Lower leg skin (tissue), 4 donors: Measurements from ENCODE around the gene MASP2. TPM values are rescaled to one million over a fixed set of nuclear protein-coding genes. Genes with fewer than 3 reads are reported as not detected.

Experiments
- DNase-seq, 2 donors: peaks; one replicate each; pipeline ENCODE4 v3.0.0-alpha.2; 2019; ENCODE audit warnings: low spot score in 2 of 2
- H3K4me3 ChIP-seq: fragments of 200-600 bp; sonication (generic); 2 replicates; pipeline ENCODE4 v1.5.1; 2017; ENCODE audit warnings: mild to moderate bottlenecking, low read depth; ENCODE audit not compliant: poor library complexity, severe bottlenecking
- CTCF ChIP-seq, 3 donors: fragments of 450-650 bp; IDR thresholded peaks; one replicate each; pipeline ENCODE4 v1.5.1; 2016; ENCODE audit warnings: antibody characterized with exemption in 3 of 3, mild to moderate bottlenecking in 3 of 3, moderate library complexity in 2 of 3
- POLR2A ChIP-seq, 2 donors: fragments of 450-650 bp; IDR thresholded peaks; one replicate each; pipeline ENCODE4 v1.6.1; 2016 to 2017; ENCODE audit warnings: antibody characterized with exemption in 2 of 2, mild to moderate bottlenecking in 1 of 2, moderate library complexity in 1 of 2
- WGBS, 2 donors: methylation state at CpG; one replicate each; pipeline ENCODE4 v1.1.5; 2018; 5-methylcytosine and 5-hydroxymethylcytosine counted together
- intact Hi-C: fragments of 100-400 bp; cut with DNase I; formaldehyde crosslinking; loops from one replicate; pipeline ENCODE4 v1.15.0; 2023; ENCODE audit warnings: low total_unique reads
- total RNA-seq, 4 donors: library from RNA; depleted of rRNA; stranded (reverse); fragments of >200 nt; gene quantifications; one replicate each; pipeline ENCODE4 v1.1.0, GENCODE V29; 2016

The MASP2 gene
- total RNA-seq, 4 donors from 2014 or later, result not detected

- intact Hi-C loops, result no loop called here
- DNase-seq, result no peak
- TF ChIP-seq CTCF (IDR thresholded peaks at IDR 0.05) (no peak), POLR2A (IDR thresholded peaks at IDR 0.05) (no peak)
- 72 to 82% methylated on average over 4 of the region's 4 CpGs for WGBS, 2 donors
- H3K4me3 ChIP-seq, result no peak overlapping the region
Measured at GRCh38 chr1:10987840-10988417, 59.1 kb downstream of the MASP2 start.

- no peak for TF ChIP-seq CTCF (IDR thresholded peaks at IDR 0.05)
- TF ChIP-seq POLR2A (IDR thresholded peaks at IDR 0.05), result no peak
- 62 to 66% methylated on average over 7 of the region's 7 CpGs for WGBS, 2 donors
- DNase-seq, result no peak
- intact Hi-C loops, result no loop called here
- no peak overlapping the region for H3K4me3 ChIP-seq
Measured at GRCh38 chr1:10986525-10986890, 60.5 kb downstream of the MASP2 start.

GRCh38 chr1:10980841-10981727 is 66.0 kb downstream of the MASP2 start:
- 43 to 51% methylated on average over 9 of the region's 9 CpGs for WGBS, 2 donors
- intact Hi-C loops, result no loop called here
- DNase-seq, result peak; percentile 40 to 91
- no peak overlapping the region for H3K4me3 ChIP-seq
- TF ChIP-seq POLR2A (IDR thresholded peaks at IDR 0.05), result no peak
- no peak for TF ChIP-seq CTCF (IDR thresholded peaks at IDR 0.05)

- DNase-seq, result peak; percentile 68 to 93
- no peak overlapping the region for H3K4me3 ChIP-seq
- no peak for TF ChIP-seq POLR2A (IDR thresholded peaks at IDR 0.05)
- no peak for TF ChIP-seq CTCF (IDR thresholded peaks at IDR 0.05)
- intact Hi-C loops, result no loop called here
- WGBS, 2 donors, result 13 to 15% methylated on average over 9 to 15 of the region's 15 CpGs
Measured at GRCh38 chr1:10980094-10980577, 66.9 kb downstream of the MASP2 start.

- peak; percentile 68 to 91 for DNase-seq
- 37 to 51% methylated on average over 13 of the region's 13 CpGs for WGBS, 2 donors
- intact Hi-C loops, result no loop called here
- no peak for TF ChIP-seq CTCF (IDR thresholded peaks at IDR 0.05)
- no peak for TF ChIP-seq POLR2A (IDR thresholded peaks at IDR 0.05)
- H3K4me3 ChIP-seq, result no peak overlapping the region
Measured at GRCh38 chr1:10979483-10979920, 67.5 kb downstream of the MASP2 start.
